Activated CD8-positive, alpha-beta memory T cell treated with anti-CD3 and anti-CD28 coated beads for 24 hours (primary cell): Measurements from ENCODE around the gene SAMD9L.
"Not testable (repeated sequence)": the region's sequence is repeated elsewhere in the genome, so short reads cannot be mapped to it uniquely, and the experiment has no call there.

Experiments used
- DNase-seq: peaks from one replicate; pipeline ENCODE4 v3.0.0-alpha.2; 2020

The SAMD9L gene

DNA sequence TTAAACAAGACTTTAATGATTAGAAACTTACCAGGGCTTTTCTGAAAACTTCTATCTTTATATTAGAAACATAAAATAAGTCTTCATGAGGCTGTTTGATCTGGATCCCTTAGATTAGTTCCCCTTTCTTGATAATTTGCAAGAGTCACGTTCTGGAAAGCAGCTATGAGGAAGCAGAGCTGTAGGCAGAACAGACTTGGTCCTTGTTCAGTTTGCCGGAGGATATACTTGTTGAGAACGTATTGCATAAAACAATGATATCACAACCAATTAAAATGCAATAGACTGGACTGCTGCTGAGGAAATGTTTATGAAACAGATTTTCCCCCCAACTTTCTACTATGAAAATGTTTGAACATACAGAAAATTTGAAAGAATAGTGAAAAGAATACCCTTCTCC lies 2.8 kb downstream of the SAMD9L start:
- DNase-seq, result no peak

DNA sequence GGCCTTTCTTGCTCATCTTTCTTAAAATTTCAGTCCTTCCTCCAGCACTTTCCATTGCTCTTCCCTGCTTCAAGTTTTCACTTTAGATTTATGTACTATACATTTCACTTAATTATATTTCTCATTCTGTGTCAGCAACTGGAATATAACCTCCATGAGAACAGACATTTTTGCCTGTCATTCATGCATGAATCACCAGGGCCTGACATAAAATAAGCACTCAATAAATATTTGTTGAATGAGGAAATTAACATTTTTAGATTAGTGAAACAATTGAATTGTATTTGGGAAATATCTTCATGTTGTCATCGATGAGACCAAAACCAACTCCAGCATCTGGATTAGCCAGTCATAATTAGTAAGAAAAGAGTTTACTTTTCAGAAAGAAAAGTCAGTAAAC lies 6.1 kb downstream of the SAMD9L start:
- DNase-seq, result no peak

DNA sequence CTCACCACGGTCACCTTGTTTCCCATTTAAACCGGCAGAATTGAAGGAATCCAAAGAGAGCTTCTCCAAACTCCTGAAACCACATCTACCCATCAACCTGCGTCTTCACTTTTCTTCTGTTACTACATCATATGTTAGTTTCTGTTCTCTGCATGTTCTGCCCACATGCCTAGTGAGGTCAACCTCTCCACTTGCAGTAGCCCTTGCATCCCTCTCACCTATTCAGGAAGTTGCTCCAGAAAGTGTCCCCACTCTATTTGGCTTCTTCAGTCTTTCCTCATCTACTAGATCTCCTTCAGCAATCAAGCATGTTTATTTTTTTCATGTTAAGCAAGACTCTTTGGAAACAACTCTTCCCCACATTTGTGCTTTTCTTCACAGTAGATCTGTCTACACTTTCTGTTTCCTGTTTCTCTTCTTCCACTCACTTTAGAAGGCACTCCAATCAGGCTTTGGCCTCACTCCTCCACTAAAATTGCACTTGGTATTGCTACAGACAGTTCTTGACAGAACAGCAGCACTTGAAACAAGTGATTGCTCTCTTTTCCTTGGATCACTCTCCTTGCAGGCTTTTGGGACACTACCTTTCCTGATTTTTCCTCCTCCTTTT lies 7.5 kb downstream of the SAMD9L start:
- no peak for DNase-seq

DNA sequence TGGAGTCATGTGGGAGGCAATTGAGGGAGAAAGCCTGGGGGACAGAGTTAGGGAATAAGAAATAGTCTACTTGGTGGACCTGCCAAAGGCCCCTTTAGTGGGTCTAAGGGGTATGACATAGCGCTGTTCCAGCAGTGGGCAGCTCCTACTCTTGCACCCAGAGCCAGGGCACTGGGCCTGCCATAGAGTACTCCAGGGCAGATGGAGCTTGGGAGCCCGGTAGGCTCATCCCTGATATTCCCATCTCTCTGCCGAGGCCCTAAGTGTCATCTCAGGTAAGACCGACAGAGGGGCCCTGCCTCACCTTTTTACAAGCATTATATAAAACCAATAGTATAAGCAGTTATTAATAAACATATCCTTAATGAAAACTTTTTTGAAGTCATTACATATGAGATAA lies 9.6 kb downstream of the SAMD9L start:
- no peak for DNase-seq

DNA sequence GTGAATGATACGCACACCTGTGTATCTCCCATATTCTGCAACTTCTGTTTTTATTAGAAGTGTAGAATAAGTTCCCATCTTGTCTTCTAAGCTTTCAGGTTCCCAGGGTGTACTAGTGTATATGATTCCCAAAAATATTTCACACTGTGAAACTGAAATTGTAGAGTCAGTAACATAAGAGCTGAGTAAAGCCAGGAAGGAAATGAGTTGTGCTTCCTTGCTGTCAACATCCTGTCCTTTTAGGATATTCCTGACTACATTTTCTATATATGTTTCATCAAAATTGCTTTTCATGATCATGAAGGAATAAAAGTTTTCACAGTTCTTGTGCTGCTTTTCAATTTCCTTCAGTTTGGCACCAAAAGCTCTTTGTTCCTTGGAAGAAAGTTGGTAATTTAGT lies 15.2 kb downstream of the SAMD9L start:
- DNase-seq, result no peak

DNA sequence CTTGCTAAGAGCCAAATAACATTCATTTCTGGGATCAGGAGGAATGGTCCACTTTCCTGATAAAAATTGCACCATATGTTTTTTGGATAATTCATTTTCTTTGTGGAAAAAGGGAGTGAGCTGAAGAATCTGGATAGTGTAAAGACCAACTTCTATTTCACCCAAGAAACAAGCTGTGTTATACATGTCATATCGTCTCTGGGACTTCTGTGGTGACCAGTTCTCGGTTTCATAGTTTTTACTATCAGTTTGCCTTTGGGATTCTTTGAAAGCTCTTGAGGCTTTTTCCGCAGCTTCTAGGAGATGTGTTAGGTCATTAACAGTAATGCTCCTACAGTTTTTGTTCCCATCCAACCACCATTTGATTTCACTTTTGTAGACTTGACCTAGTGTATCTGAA lies 16.0 kb downstream of the SAMD9L start:
- DNase-seq, result no peak

DNA sequence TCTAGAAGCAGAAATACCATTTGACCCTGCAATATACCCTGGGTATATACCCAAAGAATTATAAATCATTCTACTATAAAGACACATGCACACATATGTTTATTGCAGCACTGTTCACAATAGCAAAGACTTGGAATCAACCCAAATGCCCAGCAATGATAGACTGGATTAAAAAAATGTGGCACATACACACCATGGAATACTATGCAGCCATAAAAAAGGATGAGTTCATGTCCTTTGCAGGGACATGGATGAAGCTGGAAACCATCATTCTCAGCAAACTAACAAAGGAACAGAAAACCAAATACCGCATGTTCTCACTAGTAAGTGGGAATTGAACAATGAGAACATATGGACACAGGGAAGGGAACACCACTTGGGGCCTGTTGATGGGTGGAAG lies 21.2 kb downstream of the SAMD9L start:
- not testable (repeated sequence) for DNase-seq

DNA sequence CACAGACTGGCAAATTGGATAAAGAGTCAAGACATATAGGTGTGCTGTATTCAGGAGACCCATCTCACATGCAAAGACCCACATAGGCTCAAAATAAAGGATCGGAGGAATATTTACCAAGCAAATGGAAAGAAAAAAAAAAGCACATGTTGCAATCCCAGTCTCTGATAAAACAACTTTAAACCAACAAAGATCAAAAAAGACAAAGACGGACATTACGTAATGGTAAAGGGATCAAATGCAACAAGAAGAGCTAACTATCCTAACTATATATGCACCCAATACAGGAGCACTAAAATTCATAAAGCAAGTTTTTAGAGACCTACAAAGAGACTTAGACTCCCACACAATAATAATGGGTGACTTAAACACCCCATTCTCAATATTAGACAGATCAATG lies 24.7 kb downstream of the SAMD9L start:
- not testable (repeated sequence) for DNase-seq

DNA sequence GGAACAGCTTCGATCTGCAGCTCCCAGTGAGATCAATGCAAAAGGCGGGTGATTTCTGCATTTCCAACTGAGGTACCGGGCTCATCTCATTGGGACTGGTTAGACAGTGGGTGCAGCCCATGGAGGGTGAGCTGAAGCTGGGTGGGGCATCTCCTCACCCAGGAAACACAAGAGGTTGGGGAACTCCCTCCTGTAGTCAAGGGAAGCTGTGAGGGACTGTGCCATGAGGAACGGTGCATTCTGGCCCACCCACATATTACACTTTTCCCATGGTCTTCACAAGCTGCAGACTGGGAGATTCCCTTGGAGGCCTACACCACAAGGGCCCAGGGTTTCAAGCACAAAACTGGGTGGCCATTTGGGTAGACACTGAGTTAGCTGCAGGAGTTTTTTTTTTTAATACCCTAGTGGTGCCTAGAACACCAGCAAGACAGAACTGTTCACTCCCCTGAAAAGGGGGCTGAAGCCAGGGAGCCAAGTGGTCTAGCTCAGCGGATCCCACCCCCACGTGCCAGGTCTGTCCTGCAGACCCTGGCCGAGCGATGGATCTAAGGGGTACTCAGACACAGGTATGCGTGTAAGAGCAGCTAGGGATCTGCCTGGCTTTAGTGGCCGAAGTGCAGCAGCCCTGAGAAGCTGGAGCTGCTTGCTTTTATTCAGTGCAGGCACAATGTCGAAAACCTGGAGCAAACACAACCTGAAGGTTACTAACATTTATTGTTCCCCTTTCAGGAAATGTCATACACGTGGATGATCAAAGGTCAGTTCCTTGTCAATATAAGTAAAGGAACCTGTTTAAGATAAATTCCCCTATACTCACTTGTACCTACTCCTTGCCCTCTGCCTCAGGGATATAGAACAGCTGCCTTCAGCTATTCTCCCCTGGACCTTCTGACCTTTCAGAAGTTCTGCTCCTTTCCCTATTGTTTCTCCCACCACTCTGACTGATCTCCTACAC lies 27.3 kb downstream of the SAMD9L start:
- DNase-seq, result no peak

DNA sequence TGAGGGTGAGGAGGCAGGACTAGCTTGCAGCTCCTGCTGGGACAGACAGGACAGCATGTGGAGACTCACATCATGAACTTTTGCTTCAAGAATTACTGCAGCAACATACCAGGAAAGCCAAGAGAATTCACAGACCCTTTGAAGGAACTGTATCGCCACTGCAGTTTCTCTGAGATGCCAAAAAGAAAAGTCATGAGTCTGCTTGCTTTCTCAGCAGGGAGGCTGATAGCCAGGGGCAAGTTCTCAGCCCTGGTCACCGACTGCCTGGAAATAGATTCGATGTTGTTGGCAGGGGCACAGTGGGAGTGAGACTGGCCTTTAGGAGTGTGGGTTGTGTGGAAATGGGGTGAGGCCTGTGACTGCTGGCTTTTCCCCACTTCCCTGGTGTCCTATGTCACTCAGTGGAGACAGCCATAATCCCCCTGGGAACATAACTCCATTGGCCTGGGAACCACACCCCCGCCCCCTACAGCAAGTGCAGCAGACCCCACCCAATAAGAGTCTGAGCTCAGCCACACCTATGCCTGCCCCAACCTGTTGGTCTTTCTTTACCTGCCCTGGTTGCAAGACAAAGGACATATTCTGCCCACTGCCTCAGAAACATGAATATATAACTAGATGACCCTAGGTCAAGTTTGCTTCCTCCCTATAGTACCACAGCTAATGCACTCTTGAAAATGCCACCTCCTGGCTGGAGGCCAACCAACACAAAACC lies 28.8 kb downstream of the SAMD9L start:
- DNase-seq, result no peak

DNA sequence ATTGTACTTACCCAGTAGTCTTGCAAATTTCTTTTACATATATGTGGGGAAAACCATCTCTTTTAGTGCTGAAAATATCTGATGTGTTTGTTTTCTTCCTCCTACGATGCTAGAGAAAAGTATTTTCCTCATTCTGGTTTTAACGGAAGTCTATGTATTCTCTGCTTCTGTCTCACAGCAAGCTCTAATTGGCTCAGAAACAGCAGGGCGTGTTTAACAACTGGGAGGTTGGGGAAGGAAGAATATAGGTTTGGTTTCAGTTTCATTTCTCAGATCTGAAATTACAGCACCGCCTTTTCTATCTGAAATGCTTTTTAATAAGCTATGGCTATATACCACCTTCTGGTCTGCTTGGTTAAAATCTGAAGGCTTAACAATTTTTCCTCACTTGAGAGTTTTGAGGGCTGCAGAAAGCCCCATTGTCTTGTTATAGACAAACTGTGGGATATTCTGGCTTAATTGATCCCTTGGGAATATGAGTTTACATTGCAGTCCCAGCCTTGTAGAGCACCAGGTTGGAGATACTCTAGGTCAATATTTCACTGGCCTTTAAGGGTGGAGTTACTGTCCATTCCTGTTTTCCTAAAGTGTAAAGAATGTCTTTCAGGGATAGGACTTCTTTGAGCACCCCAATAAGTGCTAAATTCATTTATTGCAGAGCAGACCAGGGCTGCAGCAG lies 30.2 kb downstream of the SAMD9L start, which contains the start of gene SAMD9:
Gene SAMD9 (minus strand): TSS at position 128 of the 679 bp plus-strand sequence. CDS start 11,882 bp downstream, outside the sequence.
- no peak for DNase-seq

DNA sequence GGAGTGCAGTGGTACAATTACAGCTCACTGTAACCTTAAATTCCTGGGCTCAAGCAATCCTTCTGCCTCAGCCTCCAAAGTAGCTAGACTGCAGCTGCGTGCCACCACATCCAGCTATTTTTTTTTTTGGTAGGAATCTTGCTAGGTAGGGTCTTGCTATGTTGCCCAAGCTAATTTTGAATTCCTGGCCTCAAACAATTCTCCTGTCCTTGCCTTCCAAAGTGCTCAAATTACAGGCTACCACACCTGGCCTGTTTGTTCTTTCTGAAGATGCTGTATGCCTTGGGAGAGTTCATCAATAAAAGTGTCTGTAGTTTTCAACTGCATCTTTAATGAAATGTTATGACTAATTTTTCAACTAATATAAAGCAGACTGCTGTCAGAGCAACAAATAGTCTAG lies 30.9 kb downstream of the SAMD9L start:
- DNase-seq, result no peak

DNA sequence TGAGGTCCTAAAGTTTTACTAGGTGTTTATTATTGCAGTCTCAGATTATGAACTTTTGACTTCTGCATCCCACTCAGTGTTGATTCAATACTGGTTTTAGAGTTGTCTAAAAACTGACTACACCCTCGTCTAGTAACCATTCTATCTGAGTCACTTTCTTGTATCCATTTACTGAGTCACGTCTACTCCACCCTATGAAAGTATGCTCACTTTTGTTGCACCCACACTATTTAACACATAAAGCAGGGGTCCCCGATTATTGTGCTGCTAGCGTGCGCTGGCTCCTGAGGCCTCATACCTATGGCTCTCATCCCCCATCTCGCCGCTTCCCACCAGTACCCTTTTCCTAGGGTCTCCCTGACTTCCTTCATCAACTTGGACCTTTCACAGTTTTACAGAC lies 32.4 kb downstream of the SAMD9L start:
- DNase-seq, result no peak

DNA sequence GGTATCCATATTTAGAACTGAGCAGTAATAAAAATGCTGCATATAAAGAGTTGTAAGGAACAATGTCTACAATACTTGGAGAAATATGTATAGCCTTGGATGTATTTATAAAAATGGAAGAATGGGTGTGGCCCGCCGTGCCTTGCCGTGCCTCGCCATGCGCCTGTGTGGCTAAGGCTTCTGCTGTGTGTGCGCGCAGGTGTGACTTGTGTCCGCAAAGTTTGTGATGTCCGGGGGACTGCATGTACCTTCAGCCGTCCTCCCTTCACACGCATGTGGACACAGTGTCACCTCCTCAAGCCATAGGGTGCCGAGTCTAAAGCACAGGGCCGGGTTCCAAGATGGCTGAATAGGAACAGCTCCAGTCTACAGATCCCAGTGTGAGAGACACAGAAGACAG lies 40.2 kb downstream of the SAMD9L start:
- no peak for DNase-seq

DNA sequence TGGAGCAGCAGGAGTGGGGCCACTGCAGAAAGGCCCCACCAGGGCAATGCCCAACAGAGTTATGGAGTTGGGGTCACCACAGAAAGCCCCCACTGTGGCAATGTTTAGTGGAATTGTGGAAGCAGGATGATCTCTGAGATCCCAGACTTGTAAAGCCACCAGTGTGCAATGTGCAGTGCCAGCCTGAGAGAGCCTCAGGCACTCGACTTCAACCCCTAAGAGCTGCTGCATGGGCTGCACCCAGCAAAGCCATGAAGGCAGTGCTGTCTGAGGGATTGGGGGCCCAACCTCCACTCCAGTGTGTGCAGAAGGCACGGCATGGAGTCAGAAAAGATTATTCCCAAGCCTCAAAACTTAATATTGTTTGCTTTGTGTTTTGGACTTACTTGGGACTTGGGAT lies 50.8 kb downstream of the SAMD9L start:
- no peak for DNase-seq

DNA sequence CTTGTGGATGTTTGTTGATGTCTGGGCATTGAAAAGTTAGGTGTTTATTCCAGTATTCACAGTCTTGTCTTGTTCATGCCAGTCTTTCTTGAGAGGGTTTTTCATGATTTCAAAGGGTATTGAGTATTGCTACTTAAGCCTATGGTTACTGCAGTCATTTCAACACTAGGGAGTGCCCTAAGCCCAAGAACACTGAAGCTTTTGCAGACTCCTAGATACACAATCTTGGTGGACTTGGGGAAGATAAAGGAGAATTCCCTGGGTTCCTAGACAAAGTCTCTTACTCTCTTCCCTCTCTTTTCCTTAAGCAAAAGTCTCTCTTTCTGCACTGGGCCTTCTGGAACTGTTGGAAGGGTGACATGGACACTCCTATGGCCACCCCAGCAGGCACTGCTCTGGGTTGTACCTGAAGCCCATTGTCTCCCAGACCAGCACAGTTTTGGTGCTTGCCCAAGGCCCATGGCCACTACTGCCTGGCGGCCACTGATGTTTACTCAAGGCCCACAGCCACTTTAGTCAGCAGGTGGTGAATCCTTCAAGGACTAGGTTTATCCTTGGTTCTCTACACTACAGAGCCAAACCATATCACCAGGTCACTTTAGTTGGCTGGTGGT lies 55.3 kb downstream of the SAMD9L start:
- no peak for DNase-seq
